ENCODE data around the gene SBNO2.

- TF ChIP-seq, protein P1, sequence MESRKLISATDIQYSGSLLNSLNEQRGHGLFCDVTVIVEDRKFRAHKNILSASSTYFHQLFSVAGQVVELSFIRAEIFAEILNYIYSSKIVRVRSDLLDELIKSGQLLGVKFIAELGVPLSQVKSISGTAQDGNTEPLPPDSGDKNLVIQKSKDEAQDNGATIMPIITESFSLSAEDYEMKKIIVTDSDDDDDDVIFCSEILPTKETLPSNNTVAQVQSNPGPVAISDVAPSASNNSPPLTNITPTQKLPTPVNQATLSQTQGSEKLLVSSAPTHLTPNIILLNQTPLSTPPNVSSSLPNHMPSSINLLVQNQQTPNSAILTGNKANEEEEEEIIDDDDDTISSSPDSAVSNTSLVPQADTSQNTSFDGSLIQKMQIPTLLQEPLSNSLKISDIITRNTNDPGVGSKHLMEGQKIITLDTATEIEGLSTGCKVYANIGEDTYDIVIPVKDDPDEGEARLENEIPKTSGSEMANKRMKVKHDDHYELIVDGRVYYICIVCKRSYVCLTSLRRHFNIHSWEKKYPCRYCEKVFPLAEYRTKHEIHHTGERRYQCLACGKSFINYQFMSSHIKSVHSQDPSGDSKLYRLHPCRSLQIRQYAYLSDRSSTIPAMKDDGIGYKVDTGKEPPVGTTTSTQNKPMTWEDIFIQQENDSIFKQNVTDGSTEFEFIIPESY (IDR thresholded peaks at IDR 0.05): no peak
- TF ChIP-seq, protein P2, sequence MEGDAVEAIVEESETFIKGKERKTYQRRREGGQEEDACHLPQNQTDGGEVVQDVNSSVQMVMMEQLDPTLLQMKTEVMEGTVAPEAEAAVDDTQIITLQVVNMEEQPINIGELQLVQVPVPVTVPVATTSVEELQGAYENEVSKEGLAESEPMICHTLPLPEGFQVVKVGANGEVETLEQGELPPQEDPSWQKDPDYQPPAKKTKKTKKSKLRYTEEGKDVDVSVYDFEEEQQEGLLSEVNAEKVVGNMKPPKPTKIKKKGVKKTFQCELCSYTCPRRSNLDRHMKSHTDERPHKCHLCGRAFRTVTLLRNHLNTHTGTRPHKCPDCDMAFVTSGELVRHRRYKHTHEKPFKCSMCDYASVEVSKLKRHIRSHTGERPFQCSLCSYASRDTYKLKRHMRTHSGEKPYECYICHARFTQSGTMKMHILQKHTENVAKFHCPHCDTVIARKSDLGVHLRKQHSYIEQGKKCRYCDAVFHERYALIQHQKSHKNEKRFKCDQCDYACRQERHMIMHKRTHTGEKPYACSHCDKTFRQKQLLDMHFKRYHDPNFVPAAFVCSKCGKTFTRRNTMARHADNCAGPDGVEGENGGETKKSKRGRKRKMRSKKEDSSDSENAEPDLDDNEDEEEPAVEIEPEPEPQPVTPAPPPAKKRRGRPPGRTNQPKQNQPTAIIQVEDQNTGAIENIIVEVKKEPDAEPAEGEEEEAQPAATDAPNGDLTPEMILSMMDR (IDR thresholded peaks at IDR 0.05; ENCODE audit: low read depth, low read length, missing input control): no peak
- TF ChIP-seq JUND (IDR thresholded peaks at IDR 0.05): no peak
- TF ChIP-seq REST (IDR thresholded peaks at IDR 0.05): no peak
- TF ChIP-seq GABPA (IDR thresholded peaks at IDR 0.05 in 1 of 2, conservative IDR thresholded peaks at IDR 0.05 in 1 of 2): no peak
- no peak for TF ChIP-seq EGR1 (IDR thresholded peaks at IDR 0.05; ENCODE audit: low read depth in 2 of 2)
- TF ChIP-seq NR2F2 (IDR thresholded peaks at IDR 0.05): no peak
Observed at GRCh38 chr19:1076951-1077350, 97.1 kb downstream of the SBNO2 start.

Data from liver (tissue), 3 donors.